HG02943 (cell line): Measurements from ENCODE around the gene AQP12A.

ENCODE experiments used
- ATAC-seq: cut with Tn5 transposase; IDR thresholded peaks from one replicate; pipeline ENCODE4 v1.9.1; 2021; ENCODE audit warnings: mild to moderate bottlenecking, low read depth, moderate library complexity; ENCODE audit not compliant: unreplicated experiment

The AQP12A gene

GRCh38 chr2:240719676-240720545, 28.2 kb downstream of the AQP12A start:
- no peak for ATAC-seq

GRCh38 chr2:240720686-240721595, 29.3 kb downstream of the AQP12A start:
- ATAC-seq: no peak

GRCh38 chr2:240721596-240722180, 30.0 kb downstream of the AQP12A start:
- no peak for ATAC-seq

GRCh38 chr2:240722376-240722775, 30.7 kb downstream of the AQP12A start:
- no peak for ATAC-seq

- no peak for ATAC-seq
Measured at GRCh38 chr2:240722796-240723735, 31.4 kb downstream of the AQP12A start.

GRCh38 chr2:240723851-240724250, 32.2 kb downstream of the AQP12A start:
- no peak for ATAC-seq

- ATAC-seq: no peak
Measured at GRCh38 chr2:240724431-240724830, 32.8 kb downstream of the AQP12A start.

GRCh38 chr2:240725266-240725665, 33.6 kb downstream of the AQP12A start:
- no peak for ATAC-seq

GRCh38 chr2:240725671-240726070, 34.0 kb downstream of the AQP12A start:
- ATAC-seq: no peak

GRCh38 chr2:240726876-240727275, 35.2 kb downstream of the AQP12A start:
- no peak for ATAC-seq

GRCh38 chr2:240727439-240727838, 35.8 kb downstream of the AQP12A start:
- ATAC-seq: no peak

GRCh38 chr2:240727913-240728312, 36.2 kb downstream of the AQP12A start:
- no peak for ATAC-seq

- ATAC-seq: no peak
Measured at GRCh38 chr2:240728361-240728760, 36.7 kb downstream of the AQP12A start.

- ATAC-seq: no peak
Measured at GRCh38 chr2:240728827-240729226, 37.2 kb downstream of the AQP12A start.

GRCh38 chr2:240730501-240731177, 39.0 kb downstream of the AQP12A start:
- no peak for ATAC-seq

GRCh38 chr2:240731178-240731545, 39.5 kb downstream of the AQP12A start:
- no peak for ATAC-seq

GRCh38 chr2:240732184-240732583, 40.5 kb downstream of the AQP12A start:
- no peak for ATAC-seq

- ATAC-seq: no peak
Measured at GRCh38 chr2:240732911-240733622, 41.4 kb downstream of the AQP12A start.
